Suppressor macrophage (primary cell): ENCODE results near the gene PTGES3L.
"Not testable (repeated sequence)": the region's sequence is repeated elsewhere in the genome, so short reads cannot be mapped to it uniquely, and the experiment has no call there.

Experiments
- DNase-seq, 4 experiments: peaks; one replicate each; pipeline ENCODE4 v3.0.0-alpha.2; 2020 to 2022

The PTGES3L gene

DNA sequence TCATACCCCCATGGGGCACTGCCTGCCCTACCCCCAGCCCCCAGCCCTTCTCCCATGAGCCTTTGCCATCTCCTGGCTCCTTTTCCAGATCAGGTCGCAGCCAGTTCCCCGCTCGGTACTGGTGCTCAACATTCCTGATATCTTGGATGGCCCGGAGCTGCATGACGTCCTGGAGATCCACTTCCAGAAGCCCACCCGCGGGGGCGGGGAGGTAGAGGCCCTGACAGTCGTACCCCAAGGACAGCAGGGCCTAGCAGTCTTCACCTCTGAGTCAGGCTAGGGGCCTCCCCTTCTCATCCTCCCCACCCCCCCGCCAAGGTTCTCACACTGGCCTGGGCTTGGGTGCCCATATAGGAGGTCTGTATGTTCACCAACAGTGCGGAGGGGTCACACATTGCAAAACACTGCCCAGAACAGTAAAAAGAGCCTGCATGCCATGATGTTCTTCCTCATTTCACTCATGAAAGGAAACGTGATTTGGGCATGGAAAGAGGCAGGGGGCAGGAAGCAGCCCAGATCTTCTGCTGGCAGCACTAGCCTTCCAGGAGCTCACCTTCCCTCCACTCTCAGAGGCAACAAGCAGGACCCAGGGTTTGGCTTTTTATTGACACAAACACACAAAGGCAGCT lies 34.3 kb upstream of the PTGES3L start:
- DNase-seq, result peak in 3 of 4 experiments; percentile 54 to 59 (median 58)

DNA sequence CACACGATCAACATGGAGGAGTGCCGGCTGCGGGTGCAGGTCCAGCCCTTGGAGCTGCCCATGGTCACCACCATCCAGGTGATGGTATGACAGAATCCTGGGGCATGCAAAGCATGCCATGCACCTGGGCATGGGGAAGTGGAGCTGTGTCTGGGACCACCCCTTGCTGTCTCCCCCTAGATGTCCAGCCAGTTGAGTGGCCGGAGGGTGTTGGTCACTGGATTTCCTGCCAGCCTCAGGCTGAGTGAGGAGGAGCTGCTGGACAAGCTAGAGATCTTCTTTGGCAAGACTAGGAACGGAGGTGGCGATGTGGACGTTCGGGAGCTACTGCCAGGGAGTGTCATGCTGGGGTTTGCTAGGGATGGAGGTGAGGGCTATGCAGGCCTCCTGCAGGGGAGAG lies 33.4 kb upstream of the PTGES3L start:
- DNase-seq, result no peak

DNA sequence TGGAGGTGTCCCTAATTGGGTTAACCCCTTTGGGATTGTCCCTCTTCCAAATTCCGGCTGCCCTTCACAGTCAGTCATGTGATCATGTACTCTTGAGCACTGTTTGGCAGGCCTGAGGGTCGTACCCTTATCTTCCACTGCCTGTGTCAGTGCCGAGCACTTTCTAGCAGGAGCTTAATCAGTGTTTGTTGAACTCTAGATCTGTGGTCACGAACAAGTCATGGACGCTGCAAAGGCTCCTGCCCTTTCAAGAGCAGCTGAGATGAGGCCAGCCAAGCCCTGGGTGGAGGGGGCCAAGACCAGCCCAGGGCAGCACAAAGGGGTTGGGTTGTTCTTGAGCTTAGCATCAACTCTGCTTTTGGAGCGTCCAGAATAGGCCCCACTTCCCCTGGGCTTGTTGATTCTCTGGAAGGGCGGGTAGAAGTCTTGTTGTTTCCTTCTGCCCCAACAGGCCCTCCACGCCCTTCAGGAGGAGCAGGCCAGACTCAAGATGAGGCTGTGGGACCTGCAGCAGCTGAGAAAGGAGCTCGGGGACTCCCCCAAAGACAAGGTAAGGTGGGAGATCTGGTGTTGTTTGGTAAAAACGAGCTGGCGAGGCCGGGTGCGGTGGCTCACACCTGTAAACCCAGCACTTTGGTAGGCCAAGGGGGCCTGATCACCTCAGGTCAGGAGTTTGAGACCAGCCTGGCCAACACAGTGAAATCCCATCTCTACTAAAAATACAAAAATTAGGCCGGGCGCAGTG lies 32.0 kb upstream of the PTGES3L start:
- DNase-seq, result no peak

DNA sequence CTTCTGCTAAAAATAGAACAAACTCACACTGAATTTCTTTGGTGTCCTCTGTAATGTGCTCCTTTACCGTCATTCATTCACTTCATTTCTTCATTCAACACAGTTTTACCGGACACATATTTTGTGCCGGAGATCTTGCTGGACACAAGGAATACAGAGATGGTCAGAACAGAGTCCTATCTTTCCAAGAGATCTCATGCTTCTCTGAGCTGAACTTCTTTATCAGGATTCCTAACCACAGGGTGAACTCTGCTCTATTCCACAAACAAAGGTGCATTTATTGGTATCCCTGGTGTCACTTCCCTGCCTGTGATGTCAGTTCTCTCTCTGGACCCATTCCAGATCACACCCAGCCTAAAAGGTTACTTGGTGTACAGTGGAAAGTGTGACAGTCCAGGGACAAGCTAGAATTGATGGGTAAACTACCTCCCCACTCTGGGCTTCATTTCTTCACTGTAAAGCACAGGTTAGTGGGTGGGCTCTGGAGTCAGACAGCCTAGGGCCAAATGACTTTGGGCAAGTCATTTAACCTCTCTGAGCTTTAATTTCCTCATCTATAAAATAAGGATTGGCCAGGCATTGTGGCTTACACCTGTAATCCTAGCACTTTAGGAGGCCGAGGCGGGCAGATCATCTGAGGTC lies 30.9 kb upstream of the PTGES3L start:
- peak in 1 of 4 experiments; percentile 1 for DNase-seq

DNA sequence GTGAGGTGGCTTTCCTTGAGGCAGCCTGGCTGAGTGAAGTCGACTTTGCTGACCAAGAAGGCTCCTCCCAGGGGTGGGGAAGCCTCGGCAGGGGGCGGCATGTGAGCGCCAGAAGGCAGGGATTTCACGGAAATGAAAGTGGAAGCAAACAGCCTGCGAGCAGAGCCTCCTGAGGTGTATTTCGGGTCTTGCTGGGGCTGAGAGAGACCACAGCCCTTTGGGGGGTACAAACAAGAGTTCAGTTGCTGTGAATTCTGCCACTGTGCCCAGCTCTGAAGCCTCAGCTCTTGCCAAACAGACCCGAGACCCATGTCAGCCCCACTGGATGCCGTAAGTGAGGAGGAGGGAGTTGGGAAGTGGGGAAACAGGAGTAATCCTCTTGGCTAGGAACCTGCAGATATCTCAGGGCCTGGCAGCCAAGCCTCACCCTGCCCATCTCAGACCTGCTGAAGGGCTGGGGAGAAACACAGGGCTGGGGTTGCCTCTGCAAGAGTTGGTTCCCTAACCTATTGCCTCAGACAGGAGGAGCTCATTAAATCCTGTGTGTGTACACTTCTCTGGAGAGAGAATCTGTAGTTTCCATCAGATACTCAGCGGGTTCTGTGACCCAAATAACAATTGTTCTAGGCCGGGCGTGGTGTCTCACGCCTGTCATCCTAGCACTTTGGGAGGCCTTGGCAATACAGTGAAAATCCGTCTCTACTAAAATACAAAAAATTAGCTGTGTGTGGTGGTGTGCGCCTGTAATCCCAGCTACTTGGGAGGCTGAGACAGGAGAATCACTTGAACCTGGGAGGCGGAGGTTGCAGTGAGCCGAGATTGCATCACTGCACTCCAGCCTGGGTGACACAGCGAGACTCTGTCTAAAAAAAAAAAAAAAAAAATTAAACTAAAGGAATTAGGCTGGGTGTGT lies 27.0 kb upstream of the PTGES3L start, which contains the start of gene IFI35:
Gene IFI35 (plus strand): TSS at position 146 of the 913 bp plus-strand sequence. CDS start 164 bp downstream, at position 310.
- DNase-seq, result peak; percentile 80 to 92 (median 90)

DNA sequence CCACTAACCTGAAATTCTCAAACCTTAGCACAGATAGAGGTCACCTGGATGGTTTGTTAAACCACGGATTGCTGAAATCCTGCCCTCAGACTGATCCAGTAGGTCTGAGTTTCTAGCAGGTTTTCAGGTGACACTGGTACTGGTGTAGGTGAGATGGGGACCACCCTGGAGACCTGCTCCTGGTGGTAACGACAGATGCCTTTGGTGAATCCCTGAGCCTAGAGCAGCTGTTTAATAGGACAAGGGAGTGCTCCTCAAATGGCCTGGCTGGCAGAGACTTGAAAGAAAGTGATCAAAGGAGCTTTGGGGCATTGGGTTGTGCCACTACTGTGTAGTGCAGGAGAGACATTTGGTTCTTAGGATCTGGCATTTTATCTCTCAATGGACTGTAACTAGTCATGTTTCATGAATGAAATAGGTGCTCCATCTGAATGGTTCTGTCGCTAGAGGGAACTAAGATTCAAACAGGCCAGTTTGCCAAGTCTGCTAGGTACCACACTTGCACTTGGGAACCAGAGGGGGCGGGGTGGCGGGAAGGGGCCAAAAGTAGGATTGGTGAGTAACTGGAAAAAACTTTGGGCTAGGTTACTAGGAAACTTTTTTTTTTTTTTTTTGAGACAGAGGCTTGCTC lies 23.8 kb upstream of the PTGES3L start:
- no peak for DNase-seq

DNA sequence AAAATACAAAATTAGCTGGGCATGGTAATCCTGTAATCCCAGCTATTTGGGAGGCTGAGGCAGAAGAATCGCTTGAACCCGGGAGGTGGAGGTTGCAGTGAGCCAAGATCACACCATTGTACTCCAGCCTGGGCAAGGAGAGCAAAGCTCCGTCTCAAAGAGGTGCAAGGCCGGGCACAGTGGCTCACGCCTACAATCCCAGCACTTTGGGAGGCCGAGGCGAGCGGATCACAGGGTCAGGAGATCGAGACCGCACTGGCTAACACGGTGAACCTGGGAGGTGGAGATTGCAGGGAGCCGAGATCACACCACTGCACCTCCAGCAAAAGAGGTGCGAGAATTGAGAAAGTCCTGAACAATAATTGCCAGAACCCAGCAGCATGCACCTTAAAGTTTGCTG lies 21.0 kb upstream of the PTGES3L start:
- not testable (repeated sequence) for DNase-seq

DNA sequence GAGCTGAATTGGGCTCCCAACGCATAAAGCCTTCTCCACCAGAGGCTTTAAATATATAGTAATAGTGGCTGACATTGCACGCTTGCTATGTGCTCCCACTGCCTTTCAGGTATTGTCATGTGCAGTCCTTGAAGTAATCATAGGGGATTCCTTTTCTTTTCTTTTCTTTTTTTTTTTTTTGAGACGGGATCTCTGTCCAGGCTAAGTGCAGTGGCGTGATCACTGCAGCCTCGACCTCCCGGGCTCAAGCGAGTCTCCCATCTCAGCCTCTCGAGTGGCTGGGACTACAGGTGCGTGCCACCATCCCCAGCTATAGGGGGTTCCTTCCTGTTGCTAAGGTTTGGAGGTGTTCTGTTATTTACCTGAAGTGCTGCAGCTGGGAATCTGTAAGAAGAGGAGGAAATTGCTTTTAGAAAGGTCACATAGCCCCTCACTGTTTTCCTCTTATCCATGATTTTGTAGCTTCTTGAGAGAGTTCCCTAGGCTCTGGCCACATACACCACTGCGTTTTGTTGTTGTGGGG lies 19.2 kb upstream of the PTGES3L start:
- DNase-seq, result no peak

DNA sequence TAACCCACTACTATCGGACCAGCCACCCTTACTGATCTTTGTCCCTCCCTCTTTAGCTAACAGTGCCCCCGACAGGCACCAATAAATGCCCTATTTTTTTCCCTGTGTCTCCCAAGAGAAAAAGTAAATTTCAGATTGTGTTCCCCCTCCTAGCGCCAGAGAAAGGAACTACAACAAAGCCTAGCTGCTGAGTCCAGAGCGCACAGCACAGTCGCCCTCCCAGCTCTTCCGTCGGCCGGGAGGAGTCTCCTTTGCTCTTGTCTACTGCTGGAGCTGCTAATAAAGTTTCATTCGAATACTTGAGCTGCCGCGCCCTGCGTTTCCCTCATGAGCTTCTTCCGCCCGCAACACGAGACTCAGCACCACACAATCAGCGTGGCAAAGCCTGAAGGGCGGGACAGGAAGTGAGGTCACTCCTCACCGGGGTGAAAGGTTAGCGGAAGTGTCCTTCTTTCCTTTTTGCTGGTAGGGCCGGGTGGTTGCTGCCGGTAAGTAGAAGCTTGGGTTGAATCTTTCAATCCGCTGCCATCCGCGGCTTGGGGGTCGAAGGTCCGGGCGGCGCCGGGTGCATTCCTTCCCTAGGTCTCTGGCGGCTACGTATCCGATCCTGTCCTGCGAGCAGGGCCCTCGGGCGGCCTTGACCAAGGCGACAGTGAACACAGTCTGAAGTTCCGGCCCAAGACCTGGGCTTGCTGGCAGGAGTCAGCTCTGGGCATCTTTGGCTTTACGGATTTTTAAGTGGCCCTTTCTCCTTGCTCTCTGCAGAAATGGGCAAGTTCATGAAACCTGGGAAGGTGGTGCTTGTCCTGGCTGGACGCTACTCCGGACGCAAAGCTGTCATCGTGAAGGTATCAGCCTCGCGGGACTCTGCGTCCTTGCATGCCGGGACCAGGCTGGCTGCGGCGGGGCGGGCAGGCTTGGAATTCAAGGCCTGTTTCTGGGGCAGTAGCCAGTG lies 18.4 kb upstream of the PTGES3L start, which contains the start of gene RPL27:
Gene RPL27 (plus strand): TSS at position 436 of the 955 bp plus-strand sequence. CDS start 332 bp downstream, at position 768.
- peak; percentile 98 to 100 (median 99) for DNase-seq

DNA sequence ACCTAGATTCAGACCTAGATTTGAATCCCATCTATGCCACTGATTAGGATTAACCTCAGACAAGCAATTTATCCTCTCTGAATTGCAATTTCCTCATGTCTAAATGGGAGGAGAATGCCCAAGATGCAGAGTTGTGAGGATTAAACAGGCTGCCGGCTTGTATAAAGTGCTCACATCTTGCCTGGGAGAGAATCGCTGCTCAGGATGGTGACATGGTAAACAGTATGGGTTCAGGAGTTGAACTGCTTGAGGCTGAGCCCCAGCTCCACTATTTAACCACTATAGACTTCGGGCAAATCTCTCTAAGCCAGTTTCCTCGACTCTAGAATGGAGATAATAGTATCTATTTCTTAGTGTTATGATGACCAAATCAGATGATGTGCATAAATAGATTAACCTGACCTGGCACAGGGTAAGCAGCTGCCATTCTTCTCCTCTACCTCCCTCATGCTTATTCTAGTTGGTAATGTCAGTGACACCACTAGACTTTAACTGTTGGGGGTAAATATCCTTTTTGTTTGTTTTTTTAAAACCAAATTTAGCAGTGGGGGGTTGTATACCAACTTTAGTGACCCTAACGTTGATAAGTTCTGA lies 17.6 kb upstream of the PTGES3L start:
- no peak for DNase-seq

DNA sequence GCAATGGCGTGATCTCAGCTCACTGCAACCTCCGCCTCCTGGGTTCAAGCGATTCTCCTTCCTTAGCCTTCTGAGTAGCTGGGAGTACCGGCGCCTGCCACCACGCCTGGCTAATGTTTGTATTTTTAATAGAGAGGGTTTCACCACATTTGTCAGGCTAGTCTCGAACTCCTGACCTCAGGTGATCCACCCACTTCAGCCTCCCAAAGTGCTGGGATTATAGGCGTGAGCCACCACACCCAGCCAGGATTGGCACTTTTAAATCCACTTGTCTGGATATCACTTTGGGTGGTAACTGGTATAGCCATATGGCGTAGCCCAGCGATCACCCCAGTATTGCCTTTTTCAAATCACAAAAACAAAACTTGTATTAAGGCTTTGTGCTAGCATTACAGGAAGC lies 14.0 kb upstream of the PTGES3L start:
- not testable (repeated sequence) for DNase-seq

DNA sequence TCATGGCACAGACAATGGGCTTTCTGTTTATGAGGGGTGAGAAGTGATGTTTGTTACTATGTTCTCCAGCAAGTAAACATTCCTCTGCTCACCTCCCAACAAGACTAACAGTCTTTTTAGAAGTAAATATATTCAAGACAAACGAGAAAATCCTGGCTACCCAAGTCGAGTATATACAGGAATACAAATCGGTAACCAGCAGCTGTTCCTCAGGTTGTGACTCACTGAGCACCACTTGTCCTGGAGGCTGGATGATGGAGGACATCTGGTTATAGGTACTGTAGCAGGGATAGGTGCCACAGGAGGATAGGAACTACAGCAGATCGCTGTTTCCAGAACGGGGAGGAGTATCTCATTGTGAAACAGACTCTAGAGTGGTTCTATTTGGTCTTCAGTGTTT lies 13.0 kb upstream of the PTGES3L start:
- no peak for DNase-seq

DNA sequence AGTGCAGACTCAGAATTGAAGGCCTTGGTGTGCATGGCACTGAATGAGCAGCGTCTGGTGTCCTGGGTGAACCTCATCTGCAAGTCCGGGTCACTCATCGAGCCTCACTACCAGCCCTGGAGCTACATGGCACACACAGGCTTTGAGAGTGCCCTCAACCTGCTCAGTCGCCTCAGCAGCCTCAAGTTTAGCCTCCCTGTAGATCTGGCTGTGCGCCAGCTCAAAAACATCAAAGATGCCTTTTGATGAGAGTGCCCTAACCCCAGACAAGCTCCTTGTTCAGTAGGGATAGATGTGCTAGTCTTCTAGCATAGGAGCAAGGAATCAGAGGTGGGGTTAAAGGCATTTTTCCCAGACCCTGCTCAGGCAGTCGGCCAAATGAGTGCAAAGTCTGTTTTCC lies 11.6 kb upstream of the PTGES3L start:
- no peak for DNase-seq

DNA sequence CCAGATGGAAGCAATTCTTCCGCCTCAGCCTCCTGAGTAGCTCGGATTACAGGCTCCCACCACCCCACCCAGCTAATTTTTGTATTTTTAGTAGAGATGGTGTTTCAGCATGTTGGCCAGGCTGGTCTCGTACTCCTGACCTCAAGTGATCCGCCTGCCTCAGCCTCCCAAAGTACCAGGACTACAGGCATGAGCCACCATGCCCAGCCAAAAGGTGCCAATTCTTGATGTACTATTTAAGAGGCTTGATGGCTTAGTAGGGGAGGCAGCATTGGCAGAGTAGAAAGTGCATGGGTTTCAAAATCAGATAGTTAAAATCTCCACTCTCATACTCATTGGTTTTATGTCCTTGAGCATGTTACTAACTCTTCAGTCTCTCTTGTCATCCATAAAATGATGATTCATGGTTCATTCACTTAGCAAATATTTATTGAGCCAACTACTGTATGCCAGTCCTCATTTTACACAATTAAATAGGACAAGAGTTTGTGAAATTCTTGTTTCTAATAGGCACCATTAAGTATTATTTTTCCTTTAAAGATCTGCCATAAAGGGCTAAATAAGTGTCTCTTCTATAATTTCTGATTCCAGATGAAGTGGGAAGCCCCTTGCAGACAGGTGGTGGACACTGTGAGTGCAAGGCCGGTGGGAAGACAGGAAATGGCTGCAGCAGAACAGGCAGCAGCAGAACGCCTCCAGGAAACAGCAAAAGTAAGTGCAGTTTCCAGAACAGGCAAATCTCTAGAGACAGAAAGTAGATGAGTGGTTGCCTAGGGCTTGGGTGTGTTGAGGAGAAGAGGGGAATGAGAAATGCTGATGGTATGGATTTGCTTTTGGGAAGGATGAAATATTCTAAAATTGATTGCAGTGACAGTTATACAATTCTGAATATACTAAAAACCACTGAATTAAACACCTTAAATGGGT lies 10.1 kb upstream of the PTGES3L start:
- DNase-seq, result no peak

DNA sequence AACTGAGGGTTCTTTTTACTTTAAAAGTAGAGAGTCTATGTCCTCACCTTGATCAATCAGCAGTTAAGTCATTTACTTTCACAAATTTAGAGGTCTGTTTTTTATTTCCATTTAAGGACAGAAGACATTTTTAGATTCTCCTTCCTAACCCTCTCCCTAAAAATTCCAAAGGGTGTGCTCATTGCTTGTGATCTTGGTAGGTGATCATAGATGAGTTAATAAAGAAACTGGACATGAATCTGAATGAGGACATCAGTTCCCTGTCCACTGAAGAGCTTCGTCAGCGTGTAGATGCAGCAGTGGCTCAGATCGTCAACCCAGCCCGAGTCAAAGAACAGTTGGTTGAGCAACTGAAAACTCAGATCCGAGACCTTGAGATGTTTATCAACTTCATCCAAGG lies 9.3 kb upstream of the PTGES3L start:
- no peak for DNase-seq

DNA sequence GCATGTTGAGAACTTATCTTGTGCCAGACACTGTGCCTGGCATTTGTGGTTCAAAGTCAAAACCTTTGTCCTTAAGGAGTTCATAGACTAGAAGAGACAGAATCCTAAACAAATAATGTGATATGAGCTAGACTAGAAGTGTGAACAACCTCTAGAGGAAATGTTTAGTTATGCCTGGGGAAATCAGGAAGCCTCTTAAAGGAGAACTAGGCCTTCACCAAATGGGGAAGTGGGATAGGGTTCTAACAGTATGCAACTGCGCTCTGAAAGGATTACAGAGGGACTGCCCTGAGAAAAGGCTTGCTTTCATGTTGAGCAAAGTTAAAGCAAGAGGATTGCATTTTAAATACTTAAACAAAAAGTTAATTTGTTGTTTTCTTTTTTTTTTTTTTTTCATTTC lies 5.3 kb upstream of the PTGES3L start:
- DNase-seq, result peak; percentile 74 to 92 (median 84)

DNA sequence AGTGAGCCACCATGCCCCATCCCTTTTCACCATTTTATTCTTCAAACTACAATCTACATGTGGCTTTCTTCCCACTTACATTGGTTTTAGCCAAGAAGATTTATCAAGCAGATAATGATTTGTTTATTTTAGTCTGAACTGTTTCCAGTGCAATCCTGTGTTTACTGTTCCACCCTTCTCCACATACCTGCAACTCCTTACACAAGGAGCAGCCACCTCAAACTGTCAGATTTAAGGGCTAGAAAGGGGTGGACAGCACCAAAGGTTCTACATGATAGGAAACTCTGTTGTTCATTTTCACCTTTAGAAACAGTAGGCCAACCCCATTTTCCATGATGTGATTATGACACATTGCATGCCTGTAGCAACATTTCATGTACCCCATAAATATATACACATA lies 2.4 kb upstream of the PTGES3L start:
- no peak for DNase-seq

DNA sequence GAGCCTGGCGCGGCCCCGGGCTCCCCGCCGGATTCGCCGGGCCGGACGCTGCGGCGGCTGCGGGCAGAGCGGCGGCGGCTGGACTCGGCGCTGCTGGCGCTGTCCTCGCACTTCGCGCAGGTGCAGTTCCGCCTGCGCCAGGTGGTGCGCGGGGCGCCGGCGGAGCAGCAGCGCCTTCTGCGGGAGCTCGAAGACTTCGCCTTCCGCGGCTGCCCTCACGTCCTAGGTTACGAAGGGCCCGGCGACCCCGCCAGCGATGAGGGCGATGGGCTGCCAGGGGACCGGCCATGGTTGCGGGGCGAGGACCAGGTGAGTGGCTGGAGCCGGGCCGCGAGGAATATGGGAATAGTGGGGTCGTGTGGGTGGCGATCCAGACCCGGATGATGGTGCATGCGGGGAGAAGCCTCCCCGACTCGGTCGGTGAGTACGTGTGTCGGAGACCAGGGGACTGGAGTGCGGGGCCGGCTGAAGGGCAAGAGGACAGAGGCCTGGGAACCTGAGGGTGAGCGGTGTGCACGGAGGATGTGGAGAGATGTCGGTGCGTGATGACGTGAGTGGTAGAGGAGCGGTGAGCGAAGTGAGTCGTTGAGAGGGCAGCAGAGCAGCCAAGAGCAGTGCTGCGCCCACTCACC lies 1.0 kb upstream of the PTGES3L start:
- DNase-seq, result peak in 3 of 4 experiments; percentile 42 to 57 (median 45)
